ENCODE results near the gene PLCB4.

DNA sequence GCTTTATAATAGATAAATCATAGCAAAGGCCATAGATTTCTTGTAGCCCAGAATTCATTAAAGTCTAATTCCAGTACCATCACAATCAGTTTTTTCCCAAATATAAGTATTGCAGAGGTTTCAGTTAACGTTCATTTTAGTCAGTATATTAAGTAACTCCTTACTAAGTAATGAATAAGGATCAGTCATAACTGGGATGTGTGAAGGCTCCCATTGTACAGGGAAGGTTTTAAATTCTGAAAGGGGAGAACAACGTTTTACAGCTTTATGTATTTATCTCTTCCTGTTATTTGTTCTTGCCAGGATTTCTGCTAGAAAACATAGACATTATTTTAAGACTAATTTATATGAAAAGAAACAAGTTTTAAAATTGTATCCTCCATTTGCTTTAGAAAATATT is 230.0 kb downstream of the PLCB4 start:
- TF ChIP-seq, protein P1, sequence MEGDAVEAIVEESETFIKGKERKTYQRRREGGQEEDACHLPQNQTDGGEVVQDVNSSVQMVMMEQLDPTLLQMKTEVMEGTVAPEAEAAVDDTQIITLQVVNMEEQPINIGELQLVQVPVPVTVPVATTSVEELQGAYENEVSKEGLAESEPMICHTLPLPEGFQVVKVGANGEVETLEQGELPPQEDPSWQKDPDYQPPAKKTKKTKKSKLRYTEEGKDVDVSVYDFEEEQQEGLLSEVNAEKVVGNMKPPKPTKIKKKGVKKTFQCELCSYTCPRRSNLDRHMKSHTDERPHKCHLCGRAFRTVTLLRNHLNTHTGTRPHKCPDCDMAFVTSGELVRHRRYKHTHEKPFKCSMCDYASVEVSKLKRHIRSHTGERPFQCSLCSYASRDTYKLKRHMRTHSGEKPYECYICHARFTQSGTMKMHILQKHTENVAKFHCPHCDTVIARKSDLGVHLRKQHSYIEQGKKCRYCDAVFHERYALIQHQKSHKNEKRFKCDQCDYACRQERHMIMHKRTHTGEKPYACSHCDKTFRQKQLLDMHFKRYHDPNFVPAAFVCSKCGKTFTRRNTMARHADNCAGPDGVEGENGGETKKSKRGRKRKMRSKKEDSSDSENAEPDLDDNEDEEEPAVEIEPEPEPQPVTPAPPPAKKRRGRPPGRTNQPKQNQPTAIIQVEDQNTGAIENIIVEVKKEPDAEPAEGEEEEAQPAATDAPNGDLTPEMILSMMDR (conservative IDR thresholded peaks at IDR 0.05 in 1 of 2, IDR thresholded peaks at IDR 0.05 in 1 of 2; ENCODE audit: low read depth in 1 of 2, low read length in 2 of 2) = no peak
- no peak for TF ChIP-seq EZH2 (IDR thresholded peaks at IDR 0.05; ENCODE audit: low read length, missing control alignments)

Measured in fibroblast of lung (primary cell).